GM18873 (cell line): Measurements from ENCODE around the gene CDC14B.
"Not testable (repeated sequence)": the region's sequence is repeated elsewhere in the genome, so short reads cannot be mapped to it uniquely, and the experiment has no call there.

ENCODE experiments used
- ATAC-seq: cut with Tn5 transposase; IDR thresholded peaks from one replicate; pipeline ENCODE4 v1.9.1; 2021; ENCODE audit warnings: mild to moderate bottlenecking, moderate library complexity, moderate number of reproducible peaks; ENCODE audit not compliant: unreplicated experiment, low FRiP score

CDC14B gene

GRCh38 chr9:96505316-96505991 is 114.2 kb downstream of the CDC14B start:
- ATAC-seq: no peak

DNA sequence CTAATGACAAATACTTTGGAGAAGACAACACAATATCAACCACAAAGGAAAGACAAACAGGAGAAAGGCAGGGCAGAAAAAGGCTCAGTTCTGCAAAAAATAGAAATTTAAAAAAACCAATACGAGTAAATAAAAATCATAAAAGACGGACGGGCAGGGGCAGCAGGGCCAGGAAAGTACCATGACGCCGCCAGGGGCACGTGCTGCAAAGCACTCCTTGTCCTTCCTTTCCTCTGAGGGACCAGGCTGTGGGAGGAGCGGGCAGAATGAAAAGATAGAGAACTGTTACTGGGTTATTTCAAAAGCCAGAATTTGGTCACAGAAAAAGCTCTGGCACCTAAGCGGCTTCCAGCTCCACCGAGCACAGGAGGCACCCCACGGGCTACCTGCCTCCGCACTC is 115.7 kb downstream of the CDC14B start:
- ATAC-seq: no peak

DNA sequence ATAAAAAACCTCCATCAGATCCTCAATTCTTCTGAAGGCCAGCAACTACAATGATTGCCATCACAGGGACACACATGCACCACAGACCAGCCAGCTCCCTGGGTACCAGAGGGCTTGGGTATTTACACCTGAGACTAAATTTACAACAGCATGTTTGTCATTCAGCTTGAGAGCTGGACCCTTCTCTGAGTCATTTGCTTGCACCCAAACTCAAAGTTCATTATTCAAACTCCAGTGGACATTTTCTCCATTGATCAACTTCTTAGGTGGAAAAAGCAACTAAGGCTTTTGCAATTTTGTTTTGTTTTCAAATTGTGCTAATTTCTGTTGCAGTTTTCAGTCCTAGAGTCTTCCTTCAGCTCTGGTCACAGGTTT is 116.3 kb downstream of the CDC14B start:
- ATAC-seq: not testable (repeated sequence)

DNA sequence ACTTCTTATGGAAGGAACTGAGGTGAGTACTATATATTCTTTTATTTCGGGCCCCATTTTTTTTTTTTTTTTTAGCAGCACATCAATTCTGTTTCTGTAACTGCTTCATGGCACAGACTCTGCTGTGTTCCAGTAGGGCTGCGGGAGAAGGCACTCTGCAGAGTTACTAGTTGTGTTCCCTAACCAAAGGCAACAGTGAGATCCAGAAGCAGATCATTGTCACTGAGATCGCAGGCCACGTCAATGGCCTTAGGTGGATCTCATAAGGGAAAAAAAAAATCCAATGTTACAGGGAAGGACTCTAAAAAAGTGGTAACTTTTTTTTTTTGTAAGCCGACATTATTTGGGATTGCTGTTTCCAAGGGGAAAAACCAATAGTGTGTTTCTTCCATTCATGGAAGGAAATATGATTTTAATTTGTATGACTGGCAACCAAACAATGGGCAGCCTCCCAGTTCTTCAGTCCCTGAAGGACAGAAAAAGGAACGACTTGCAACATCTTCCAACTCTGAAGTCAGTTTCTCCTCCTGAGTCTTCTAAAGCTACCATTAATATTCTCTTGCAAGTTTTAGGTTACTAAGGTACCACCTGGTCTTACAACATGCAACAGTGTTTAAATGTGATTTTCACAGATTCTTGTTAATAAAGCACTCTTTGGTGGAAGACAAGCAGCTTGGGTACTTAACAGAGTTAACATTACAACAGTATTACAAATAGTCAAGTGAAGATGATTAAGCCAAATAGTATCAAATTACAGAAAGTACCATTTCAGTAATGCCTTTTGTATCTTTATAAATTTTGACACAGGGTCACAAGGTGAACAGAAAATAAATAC is 116.9 kb downstream of the CDC14B start:
- ATAC-seq: no peak

DNA sequence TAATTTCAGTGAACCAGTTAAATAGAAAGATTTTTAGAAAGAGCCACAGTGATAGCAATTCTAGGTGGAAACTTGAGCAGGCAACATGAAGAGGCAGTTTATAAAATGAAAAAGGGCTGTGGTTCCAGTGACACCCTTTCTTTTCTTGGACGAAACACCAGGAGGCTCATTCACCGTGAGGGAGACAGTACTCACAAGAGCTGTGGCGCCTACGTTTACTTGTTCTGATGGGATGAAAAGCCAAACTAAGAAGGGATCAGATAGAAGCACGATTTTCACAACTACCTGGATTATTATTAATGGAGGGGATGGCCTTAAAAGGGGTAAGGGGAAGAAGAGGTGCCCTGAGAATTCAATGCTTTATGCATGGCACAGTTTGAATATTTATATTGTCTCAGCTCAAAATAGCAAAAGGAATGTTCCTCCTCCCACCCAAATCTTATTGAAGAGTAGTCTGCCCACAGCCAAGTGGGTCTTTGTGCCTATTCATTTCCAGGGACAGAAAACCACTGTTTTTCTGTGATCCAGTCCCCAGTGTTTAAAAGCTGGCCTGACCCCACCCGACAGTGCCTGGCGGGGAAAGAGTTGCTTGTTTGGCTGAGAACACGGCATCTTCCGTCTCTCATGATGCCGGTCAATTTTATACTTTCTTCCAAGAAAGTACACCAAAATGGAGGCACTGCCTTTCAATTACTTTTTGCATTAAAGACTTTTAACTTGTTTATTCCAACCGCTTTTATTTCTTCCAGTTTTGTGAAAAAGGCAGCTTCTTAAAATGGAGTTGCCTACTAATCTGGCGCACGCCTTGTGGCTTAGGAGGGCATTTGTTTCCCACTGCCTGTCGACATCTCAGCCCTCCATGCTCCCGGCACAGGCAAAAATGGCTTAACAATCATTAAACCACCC is 117.8 kb downstream of the CDC14B start:
- ATAC-seq: no peak

DNA sequence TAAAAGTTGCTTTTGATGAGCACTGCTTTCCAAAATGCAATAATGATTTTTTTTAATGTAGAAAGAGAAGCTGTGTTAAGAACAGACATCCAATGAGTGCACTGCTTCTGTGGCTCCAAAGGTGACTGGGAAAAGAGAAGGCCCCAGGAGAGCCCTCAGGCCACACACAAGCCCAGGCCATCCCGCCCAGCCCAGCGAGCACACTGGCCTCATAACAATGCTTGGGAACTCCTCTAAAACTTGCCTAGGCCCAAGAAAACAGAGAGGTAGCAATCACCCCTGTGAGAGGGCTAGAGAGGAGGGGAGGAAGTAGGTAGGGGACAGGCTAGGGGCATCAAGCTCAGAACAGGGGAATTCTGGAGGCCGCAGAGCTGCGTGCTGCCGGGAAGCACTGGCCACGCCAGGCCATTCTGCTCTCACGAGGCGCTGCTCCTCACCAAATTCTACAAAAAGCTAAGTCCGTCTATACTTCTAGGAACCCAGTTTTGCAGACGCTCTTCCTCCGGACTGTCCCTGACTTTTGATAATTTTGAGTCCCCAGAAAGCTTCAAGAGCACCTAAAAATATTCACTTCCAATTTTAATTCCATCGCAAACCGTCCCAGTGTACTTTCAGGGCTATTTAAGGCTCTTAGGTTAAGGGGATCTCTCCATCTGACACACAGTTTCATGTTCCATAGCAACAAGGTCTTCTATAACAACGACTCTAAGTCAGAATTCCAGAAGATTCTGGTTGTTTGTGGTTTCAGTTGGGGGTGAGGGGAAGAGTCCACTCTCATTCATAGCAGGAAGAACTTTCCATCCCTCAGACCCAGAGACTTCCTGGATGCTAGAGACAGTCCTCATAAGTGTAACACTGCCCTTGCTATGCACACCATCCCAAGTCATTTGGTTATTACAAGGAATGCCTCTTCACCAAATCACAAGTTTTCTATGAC is 118.7 kb downstream of the CDC14B start:
- no peak for ATAC-seq

- no peak for ATAC-seq
Measured at GRCh38 chr9:96499257-96499656, 120.4 kb downstream of the CDC14B start.

- no peak for ATAC-seq
Measured at GRCh38 chr9:96498796-96499195, 120.8 kb downstream of the CDC14B start.

DNA sequence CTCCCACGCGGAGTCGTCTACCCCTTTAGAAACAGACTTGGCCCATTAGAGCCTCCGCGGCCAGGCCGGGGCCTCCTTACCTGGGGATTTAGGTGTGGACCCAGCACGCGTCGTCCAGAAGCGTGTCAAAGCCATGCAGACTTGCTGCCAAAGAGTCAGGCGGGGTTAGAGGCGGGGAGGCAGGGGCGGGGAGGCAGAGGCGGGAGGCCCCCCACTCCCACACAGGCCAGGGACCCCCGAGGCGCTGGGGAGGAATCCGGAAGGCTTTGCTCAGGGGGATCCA is 122.6 kb downstream of the CDC14B start:
- no peak for ATAC-seq

DNA sequence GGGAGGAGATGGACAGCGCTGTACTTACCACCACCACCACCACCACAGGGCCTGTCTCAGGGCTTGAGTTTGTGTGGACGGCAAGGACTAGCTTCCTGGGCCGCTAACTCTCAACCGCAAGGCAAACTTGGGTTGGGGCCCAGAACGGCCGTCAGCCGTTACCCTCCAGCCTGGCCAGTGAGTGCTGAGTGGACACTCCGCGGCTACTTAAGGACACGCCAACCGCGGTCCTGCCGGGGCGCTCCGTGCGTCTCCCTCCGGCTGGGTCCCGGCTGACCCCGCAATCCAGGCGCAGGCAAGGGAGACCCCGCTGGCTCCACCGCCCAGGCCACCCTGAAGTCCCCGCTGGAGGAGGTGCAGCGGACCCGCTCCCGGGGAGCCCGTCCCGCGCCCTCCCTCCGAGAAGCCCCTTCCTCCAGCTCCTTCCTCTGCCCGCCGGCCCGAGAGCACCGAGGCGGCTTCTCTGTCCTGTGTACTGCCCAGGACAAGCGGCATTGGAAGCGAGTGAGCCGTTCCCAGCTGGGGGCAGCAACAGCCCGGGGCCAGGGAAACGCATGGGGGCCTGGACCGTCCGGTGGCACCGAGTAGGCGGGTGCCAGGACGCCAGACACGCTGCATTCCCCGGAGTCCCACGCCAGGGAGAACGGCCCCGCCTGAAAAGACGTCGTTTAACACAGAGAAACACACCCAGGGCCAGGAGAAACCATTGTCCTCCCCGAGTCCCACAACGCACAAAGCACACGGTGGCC is 123.1 kb downstream of the CDC14B start:
- ATAC-seq: no peak

- ATAC-seq: no peak
Measured at GRCh38 chr9:96495341-96495740, 124.3 kb downstream of the CDC14B start.

GRCh38 chr9:96494215-96494800 is 125.3 kb downstream of the CDC14B start:
- no peak for ATAC-seq

DNA sequence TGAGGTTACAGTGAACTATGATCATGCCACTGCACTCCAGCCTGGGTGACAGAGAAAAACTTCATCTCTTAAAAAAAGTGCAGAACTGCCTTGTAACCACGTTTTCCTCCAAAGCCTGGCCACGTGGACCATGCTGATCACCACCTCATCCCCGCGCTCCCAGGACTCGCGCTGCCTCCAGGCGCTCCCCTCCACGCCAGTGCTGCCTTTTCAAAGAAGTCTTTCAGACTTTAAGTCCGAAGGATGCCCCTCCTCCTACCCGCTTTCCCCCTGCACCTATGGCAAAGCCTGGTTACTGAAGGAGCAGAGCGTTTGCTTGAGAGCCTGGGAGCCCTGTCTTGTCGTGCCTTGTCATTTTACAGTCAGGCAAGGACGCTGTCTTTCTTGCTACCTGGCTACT is 125.9 kb downstream of the CDC14B start:
- ATAC-seq: no peak

- ATAC-seq: no peak
Measured at GRCh38 chr9:96492993-96493531, 126.6 kb downstream of the CDC14B start.

DNA sequence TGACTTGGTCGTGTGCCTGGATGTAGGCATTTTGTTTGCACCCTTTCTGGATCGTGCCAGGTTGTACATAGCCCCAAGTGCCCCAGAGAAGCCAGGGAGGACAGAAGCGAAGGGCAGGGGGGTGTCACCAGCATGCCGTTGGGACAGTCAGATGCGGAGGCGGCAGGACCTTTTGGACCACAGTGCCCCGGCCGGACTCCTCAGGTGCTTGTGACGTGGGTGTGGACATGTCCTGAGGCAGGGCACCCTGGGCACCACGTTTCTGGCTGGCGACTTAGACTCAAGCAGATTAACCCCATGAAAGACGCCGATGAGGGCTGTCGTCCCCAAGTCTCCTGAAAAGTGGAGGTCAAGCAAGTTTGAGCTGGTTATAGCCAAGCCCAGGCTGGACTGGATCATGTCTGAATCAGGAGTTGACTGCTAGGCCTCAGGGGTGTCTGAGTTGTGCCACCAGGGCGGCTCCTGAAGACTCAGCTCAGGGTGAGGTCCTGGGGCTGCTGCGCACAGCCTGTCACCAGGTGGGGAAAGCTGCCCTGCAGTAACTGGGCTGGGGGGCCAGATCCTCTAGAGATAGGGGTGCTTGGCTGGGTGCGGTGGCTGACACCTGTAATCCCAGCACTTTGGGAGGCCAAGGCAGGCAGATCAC is 127.6 kb downstream of the CDC14B start:
- no peak for ATAC-seq

DNA sequence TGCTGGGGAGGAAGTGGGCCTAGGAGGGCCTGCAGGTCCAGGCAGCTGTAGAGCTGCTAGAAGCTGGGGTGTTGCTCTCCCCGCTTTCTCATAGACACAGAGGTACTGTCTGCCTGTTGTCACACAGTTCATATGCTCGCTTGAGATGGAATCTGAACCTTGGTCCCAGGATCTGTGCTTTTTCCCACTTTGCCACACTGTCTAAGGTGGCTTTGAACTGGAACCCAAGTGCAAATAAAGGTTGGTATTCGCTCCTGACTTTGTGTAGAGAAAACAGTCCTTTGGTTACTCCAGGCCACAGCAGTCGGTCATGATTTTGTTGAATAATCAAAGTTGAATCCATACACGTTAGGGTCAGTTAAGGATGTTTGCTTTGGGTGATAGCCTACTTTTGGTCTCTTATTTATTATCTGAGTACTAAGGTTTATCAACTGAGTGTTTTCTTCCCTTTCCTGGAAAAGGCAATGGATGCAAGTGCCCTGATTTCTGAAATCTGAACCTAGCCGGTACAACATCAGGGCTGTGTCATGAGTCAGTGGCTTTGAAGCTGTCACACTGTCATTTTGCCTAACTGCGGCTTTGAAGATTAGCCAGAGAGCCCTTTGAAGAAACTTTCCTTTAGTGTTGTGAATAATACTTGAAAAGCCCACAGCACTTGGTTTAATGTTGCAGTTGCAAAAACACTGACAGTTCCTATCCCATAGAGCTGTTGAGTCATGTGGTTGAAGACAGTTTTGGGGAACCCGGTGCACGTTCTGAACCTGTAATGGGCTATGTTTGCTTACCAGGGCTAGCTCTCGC is 128.4 kb downstream of the CDC14B start:
- ATAC-seq: no peak

DNA sequence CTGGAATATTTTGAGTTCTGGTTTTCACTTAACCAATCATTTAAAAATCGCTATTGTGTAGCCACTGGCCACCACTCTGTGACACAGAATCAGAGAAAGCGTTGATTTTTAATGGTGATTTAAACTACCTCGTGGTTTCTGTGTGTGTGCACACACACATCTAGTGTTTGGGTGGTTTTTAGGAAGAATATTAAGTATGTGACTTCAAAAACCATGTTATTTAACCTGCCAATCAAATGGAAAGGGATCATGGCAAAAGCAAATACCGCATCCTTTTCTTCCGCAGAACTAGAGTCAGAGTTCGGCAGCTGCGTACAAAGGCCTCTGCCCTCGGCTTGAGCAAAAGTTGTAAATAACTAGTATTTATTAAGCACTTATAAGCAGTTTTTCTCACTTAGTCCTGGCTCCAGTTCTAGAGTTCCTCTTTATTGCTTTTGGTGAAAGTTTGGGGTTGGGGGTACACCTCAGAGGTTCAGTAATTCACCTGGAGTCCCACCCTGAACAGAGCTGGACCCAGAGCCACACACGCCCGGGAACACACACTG is 129.0 kb downstream of the CDC14B start:
- ATAC-seq: no peak
